ENCODE data around the gene RTRAF. TPM values are rescaled to one million over a fixed set of nuclear protein-coding genes. Genes with fewer than 3 reads are reported as not detected.
A peak's percentile ranks its signal among the peaks of the same experiment; 100 is the strongest.

Gene RTRAF
- total RNA-seq (100 to 1,000 TPM; 112 to 156 TPM), polyA plus RNA-seq (100 to 1,000 TPM in 1 of 2 donors, 10 to 100 TPM in 1; 84.1 to 167 TPM)
- long read RNA-seq, donor 1, full-length matches to known transcripts, result 115 of 128 reads
- long read RNA-seq, donor 1, partial matches to known transcripts, result 6 of 128 reads
- long read RNA-seq, donor 1, other reads (novel, unspliced or antisense), result 7 of 128 reads
- long read RNA-seq, donor 2, full-length matches to known transcripts, result 40 of 129 reads
- long read RNA-seq, donor 2, partial matches to known transcripts, result 89 of 129 reads
- long read RNA-seq, donor 2, other reads (novel, unspliced or antisense), result 0 of 129 reads
- long read RNA-seq, donor 3, full-length matches to known transcripts, result 54 of 216 reads
- long read RNA-seq, donor 3, partial matches to known transcripts, result 162 of 216 reads
- long read RNA-seq, donor 3, other reads (novel, unspliced or antisense), result 0 of 216 reads
- long read RNA-seq, donor 4, full-length matches to known transcripts, result 47 of 176 reads
- long read RNA-seq, donor 4, partial matches to known transcripts, result 122 of 176 reads
- long read RNA-seq, donor 4, other reads (novel, unspliced or antisense), result 7 of 176 reads
- long read RNA-seq, donor 5, full-length matches to known transcripts, result 111 of 111 reads
- long read RNA-seq, donor 5, partial matches to known transcripts, result 0 of 111 reads
- long read RNA-seq, donor 5, other reads (novel, unspliced or antisense), result 0 of 111 reads

GRCh38 chr14:51989293-51990234 is at the start of gene RTRAF:
TSS of gene RTRAF (plus strand) at chr14:51989546. CDS start at chr14:51989640, 94 bp downstream.
- TF ChIP-seq CTCF (IDR thresholded peaks at IDR 0.05; ENCODE audit: control extremely low read depth, extremely low read depth), result no peak
- DNase-seq (peak; percentile 92 to 98 (median 95)), ATAC-seq (ENCODE audit: insufficient read depth, low FRiP score) (peak; percentile 98)
- Histone ChIP-seq H3K4me1 (ENCODE audit: control insufficient read depth in 5 of 5, insufficient read depth in 5 of 5, low read length in 5 of 5) (peaks cover 0 to 19% (median 0%) of the 10 kb centered on the region in 5 donors), H3K27me3 (ENCODE audit: control insufficient read depth in 3 of 3, insufficient read depth in 3 of 3, low read length in 2 of 3) (no peaks in the 10 kb centered on the region), H3K27ac (ENCODE audit: low read depth in 1 of 2, low read length in 1 of 2) (peak within 1 kb of the TSS; percentile 95 to 96), H3K36me3 (ENCODE audit: control insufficient read depth in 4 of 4, insufficient read depth in 4 of 4, low read length in 4 of 4) (peaks cover 4 to 17% (median 5%) of the 10 kb centered on the region in 4 donors), H3K4me3 (peak within 1 kb of the TSS; percentile 88), H3K9ac (ENCODE audit: insufficient read depth in 1 of 2, low read length in 2 of 2) (peak within 1 kb of the TSS; percentile 83 to 92), H3K9me3 (ENCODE audit: control insufficient read depth in 4 of 4, insufficient read depth in 3 of 4, low read length in 3 of 4) (no peaks in the 10 kb centered on the region)
- 0% methylated on average over 69 to 72 of the region's 72 CpGs for WGBS, 2 donors

GRCh38 chr14:51939755-51940301 is 49.5 kb upstream of the RTRAF start:
- DNase-seq (peak; percentile 75 to 92 (median 89)), ATAC-seq (ENCODE audit: insufficient read depth, low FRiP score) (no peak)
- no peak overlapping the region for H3K4me3 ChIP-seq
- H3K27me3 ChIP-seq (ENCODE audit: control insufficient read depth in 3 of 3, insufficient read depth in 3 of 3, low read length in 2 of 3), result no peaks in the 10 kb centered on the region
- no peak for TF ChIP-seq CTCF (IDR thresholded peaks at IDR 0.05; ENCODE audit: control extremely low read depth, extremely low read depth)
- H3K4me1 ChIP-seq (ENCODE audit: control insufficient read depth in 5 of 5, insufficient read depth in 5 of 5, low read length in 5 of 5), result peaks cover 0 to 26% (median 0%) of the 10 kb centered on the region in 5 donors
- no peak overlapping the region for H3K9ac ChIP-seq (ENCODE audit: insufficient read depth in 1 of 2, low read length in 2 of 2)
- H3K36me3 ChIP-seq (ENCODE audit: control insufficient read depth in 4 of 4, insufficient read depth in 4 of 4, low read length in 4 of 4), result no peaks in the 10 kb centered on the region
- H3K9me3 ChIP-seq (ENCODE audit: control insufficient read depth in 4 of 4, insufficient read depth in 3 of 4, low read length in 3 of 4), result peaks cover 0 to 6% (median 0%) of the 10 kb centered on the region in 4 donors
- WGBS, 2 donors, result 85 to 86% methylated on average over 10 of the region's 10 CpGs
- no peak overlapping the region for H3K27ac ChIP-seq (ENCODE audit: low read depth in 1 of 2, low read length in 1 of 2)

- ATAC-seq (ENCODE audit: insufficient read depth, low FRiP score) (no peak), DNase-seq (no peak)
- Histone ChIP-seq H3K9ac (ENCODE audit: insufficient read depth in 1 of 2, low read length in 2 of 2) (no peak overlapping the region), H3K27me3 (ENCODE audit: control insufficient read depth in 3 of 3, insufficient read depth in 3 of 3, low read length in 2 of 3) (no peaks in the 10 kb centered on the region), H3K27ac (ENCODE audit: low read depth in 1 of 2, low read length in 1 of 2) (no peak overlapping the region), H3K4me1 (ENCODE audit: control insufficient read depth in 5 of 5, insufficient read depth in 5 of 5, low read length in 5 of 5) (peaks cover 0 to 26% (median 0%) of the 10 kb centered on the region in 5 donors), H3K4me3 (no peak overlapping the region), H3K36me3 (ENCODE audit: control insufficient read depth in 4 of 4, insufficient read depth in 4 of 4, low read length in 4 of 4) (peaks cover 0 to 12% (median 0%) of the 10 kb centered on the region in 4 donors), H3K9me3 (ENCODE audit: control insufficient read depth in 4 of 4, insufficient read depth in 3 of 4, low read length in 3 of 4) (peaks cover 0 to 10% (median 0%) of the 10 kb centered on the region in 4 donors)
- 90 to 94% methylated on average over 2 of the region's 2 CpGs for WGBS, 2 donors
- TF ChIP-seq CTCF (IDR thresholded peaks at IDR 0.05; ENCODE audit: control extremely low read depth, extremely low read depth), result no peak
Measured at GRCh38 chr14:51942971-51943370, 46.4 kb upstream of the RTRAF start.
